ENCODE data around the gene ERC2.
"Not testable (repeated sequence)": the region's sequence is repeated elsewhere in the genome, so short reads cannot be mapped to it uniquely, and the experiment has no call there.

ERC2 gene

DNA sequence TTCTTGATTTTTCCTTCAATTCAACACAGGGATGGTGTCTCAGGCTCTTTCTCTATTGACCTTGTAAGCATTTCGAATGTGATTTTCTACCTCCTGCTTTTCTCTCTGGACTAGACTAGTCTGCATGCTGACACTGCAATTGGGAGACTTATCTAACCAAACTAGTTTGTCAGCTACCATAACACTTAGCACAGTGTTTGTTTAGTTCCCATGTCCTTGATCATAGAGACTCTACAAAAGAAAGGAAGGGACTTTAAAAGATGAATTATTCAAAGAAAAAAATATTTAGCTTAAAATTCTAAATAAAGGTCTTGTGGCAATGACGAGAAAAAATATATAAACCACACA lies 407.0 kb downstream of the ERC2 start:
- DNase-seq (ENCODE audit: low read depth) = no peak

DNA sequence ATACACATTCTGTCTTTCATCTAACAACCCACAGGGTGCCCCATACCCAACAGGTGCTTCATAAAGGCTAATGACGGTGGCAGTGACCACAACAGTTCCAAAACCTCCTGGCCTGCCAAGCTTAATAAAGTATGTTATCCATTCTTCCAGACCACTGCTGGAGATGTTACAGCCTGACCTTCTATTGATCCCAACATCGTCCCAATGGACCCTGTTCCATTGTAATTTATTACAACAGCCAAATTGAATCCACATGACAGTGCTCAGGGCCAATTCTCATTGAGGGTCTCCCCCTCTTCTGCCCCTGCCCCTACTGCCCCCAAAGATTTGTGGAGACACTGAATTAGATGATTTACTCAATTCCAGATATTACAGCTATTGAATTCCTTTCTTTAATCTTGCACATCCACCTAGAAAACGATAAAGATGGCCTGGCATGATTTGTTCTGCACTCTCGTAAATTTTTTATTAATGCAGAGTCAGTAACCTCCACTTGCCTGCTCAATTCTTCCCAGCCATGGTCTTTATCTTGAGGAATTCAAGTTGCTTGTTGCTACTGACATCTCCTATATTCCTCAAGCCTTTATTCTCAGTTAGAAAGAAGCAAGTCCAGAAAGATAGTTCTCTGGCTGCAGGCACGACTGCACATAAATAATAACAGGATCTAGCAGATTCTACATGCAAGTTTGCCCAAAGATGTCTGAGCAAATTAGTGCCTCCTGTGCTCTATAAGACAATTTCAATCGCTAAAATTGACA lies 407.6 kb downstream of the ERC2 start:
- DNase-seq (ENCODE audit: low read depth) = no peak

DNA sequence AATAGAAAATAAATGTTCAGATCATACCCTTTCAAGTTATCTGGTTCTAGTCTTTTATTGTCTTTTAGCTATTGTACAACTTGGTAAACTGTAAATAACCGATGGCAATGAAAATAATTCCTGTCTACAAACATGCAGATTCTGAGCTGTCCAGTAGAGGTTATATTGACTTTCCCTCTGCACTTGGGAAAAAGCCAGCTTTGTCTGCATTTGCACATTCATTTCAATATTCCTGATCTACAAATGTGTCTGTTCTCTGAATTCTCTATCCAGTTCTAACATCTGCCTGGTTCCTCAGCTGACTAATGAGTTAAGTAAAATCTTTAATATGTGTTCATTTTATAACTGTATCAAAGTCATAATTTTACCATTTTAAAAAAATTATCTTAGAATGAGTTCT lies 408.5 kb downstream of the ERC2 start:
- no peak for DNase-seq (ENCODE audit: low read depth)

DNA sequence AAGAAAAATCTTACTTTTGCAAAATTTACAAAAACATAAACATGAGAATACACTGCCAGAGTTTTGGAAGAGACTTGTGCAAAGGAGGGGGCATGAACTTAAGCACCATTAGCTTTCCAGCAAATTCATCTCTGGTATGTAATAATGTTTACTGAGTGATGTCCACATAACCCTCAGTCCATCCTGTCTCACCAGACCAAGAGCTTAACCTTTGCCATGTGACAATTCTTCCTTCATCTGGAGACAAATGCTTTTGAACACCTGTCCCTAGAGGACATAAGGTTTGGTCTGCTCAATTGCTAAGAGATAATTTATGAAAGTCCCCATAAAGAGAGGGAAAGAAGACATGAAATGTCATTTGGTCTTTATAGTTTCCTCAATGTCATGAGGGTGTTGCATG lies 412.3 kb downstream of the ERC2 start:
- DNase-seq (ENCODE audit: low read depth) = no peak

DNA sequence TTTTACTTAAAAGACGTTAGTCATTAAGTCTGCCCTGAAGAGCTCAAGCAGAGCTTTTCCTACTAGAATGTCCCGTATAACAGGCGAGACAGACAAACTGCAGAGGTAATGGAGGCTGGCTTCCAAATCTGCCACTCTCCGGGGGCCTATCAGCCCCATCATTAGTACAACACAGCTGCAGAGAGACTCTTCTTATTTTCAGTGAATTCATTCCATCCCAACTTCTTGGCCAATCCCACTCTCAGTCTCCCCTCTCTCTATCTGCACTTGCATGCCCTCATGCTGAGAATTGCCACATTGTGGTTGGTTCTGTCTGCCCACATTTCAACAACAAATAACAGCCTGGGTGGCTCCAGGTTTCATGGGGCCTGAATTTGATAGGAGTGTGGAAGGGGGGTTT lies 412.7 kb downstream of the ERC2 start:
- no peak for DNase-seq (ENCODE audit: low read depth)

DNA sequence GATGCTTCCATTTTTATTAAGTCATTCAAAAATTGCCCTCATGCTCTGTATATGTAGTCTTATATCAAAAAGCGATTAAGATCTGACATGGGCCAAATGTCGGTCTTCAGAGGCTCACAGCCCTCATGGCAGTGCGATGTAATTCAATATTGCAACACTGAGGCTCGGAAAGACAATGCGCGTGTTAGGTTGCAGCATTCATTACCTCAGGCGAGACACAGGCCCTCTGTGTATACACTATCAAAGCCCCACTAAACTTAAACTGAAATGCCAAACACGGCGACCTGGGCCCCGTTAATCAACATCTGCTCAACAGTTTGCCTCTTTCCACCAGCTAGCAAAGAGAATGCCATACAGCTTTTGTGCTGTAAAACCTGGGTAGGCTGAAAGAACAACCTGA lies 413.4 kb downstream of the ERC2 start:
- DNase-seq (ENCODE audit: low read depth) = no peak

DNA sequence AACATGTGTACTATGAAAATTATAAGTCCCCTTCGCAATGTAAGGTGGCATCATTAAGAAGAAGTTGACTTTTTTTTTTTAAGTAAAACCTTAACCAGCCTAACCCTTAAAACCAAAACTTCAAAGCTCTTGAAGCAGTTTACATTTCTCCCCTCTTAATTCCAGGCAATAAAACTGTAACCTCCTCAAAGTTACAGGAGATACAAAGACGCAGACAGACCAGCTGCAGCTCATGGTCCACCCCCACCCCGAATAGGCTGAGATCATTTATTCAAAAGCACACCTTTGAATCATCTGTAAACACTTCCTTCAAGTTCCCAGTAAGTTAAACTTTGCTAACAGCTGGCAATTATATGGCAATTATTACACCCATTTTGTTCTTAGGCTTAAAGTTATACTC lies 414.5 kb downstream of the ERC2 start:
- no peak for DNase-seq (ENCODE audit: low read depth)

DNA sequence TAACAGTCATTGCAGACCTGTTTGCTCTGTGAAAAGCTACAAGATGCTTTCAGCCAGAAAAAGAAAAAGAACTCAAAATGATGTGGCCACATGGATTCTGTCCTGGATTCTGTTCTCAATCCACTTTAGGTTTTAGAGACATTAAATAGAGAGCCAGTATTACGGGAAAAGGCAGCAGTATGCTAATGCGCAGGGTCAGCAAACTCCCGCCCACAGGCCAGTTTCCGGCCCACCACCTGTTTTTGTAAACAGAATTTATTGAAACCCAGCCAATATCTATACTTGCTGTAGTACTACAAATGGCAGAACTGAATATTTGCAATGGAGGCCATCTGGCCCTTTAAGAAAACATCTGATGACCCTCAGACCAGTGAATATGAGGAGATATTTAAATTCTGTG lies 416.1 kb downstream of the ERC2 start:
- DNase-seq (ENCODE audit: low read depth) = no peak

DNA sequence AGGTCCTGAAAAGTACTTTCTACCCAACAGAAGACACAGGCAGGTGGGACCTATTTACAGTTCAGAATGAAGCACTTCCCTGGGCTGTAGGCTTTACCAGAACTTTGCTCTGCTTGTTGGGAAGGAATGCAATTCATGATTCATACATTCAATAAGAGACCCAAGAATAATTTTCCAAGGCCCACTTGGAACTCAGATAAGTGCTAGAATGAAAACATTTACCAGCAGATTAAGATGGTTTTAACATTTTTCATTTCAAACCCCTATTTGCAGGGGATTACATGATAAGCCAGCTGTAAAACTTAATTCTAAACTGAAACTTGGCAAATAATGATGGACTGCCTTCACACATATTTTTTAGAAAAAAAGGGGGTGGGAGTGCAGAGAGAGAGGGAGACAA lies 417.2 kb downstream of the ERC2 start:
- DNase-seq (ENCODE audit: low read depth) = no peak

DNA sequence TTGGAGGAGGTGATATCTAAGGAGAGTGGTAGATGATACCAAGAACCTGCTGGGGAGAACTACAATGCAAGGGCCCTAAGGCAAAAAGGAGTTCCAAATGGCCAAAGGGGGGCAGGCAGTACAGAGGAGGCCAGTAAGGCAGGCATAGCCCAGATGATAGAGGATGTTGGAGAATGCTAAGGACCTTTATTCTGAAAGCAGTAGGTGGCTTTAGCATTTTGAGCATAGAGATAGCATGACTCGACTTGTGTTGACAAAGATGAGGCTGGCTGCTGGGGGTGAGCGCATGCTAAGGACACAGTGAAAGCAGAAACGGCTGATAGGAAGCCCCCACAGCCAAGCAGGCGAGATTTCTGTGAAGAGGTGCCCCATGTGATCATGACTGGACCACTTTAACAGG lies 419.3 kb downstream of the ERC2 start:
- DNase-seq (ENCODE audit: low read depth) = no peak

DNA sequence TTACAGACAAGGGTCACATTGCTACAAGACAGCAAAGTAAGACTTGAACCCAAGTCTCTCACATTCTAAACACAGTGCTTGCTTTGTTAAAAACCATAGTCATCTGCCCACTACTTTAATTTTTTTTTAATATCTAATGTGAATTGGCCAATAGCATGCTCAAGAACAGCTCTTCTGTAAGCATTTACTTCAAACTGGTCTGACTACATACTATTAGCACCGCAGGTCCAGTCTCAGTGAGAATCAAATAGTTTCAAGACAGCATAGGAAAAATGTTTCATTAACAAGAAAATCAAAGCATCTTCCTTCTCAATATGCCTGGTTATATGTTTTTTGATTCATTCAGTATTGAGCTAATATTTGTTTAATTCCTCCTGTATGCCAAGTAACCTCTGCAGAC lies 419.9 kb downstream of the ERC2 start:
- DNase-seq (ENCODE audit: low read depth) = no peak

DNA sequence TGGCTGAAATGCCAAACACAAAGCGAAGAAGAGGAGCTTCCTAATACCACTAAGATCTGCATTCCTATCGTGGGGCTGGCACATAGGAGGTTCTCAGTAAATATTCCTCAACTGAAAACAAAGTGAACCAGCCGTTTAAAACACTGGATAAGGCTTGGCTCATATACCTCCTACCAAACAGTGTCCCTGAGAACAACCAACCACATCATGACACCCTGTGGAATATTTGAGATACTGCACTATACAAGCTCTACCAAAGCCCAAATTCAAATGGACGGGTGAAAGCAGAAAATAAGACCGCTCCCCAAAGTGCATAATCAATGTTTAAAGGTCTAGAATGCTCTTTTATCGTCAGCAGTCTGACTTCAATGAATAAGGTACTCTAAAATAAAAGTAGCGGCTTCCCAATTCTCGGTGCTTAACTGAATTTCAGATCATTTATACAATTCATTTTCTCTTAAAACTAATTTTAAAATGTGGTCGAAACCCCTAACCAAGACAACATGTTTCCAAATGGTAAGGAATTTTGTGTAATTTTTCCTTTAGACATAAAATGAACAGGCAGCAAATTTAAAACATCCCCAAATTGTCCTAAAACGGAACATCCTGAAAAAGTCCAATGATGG lies 425.8 kb downstream of the ERC2 start:
- no peak for DNase-seq (ENCODE audit: low read depth)

DNA sequence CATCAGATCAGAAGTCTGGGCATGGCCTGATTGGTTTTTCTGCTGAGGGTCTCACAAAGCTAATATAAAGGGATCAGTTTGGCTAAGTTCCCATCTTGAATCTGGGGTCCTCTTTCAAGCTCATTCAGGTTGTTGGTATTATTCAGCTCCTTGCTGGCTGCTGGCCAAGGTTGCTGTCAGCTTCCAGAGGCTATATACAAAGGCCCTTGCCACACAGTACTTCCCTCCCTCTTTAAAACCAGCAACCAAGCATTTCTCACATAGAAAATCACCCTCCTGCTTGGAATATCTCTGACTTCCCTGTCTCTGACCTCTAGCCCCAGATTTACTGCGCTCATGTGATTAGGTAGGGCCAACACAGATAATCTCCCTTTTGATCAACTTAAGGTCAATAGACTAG lies 442.9 kb downstream of the ERC2 start:
- no peak for DNase-seq (ENCODE audit: low read depth)

DNA sequence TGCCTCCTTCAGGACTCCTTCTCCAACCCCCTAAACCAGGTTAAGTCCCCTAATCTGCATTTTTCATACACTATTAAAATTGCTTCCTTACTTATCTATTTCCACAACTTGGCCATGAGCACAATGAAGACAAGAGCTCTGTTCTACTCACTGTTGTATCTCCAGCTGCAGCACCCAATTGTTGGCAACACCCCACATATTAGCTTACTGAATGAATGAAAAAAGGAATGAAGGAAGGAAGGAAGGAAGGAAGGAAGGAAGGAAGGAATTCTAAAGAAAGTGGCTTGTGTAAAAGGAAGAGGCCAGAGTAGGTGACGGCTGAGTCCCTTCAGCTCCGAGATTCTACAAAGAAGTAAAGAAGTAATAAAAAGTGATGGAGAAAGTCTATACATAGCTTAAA lies 444.7 kb downstream of the ERC2 start:
- no peak for DNase-seq (ENCODE audit: low read depth)

DNA sequence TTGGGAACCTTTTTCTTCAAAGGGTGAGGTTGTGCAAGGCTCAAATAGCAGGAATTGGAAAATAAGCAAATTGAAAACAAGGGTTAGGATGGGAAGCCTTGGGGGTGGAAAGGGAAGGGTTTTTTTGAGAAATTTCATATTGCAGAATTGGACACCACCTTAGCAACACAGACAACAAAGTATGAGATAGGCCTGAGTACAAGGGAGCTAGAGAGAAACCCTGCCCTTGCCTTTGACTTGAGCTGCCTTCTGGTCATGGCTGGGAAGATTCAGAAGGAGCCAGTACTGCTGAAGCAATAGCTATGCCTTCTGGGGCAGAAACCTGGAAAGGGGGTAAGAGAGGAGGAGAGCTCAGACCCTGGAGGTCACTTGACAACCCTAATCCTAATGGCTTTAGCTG lies 445.6 kb downstream of the ERC2 start:
- DNase-seq (ENCODE audit: low read depth) = no peak

DNA sequence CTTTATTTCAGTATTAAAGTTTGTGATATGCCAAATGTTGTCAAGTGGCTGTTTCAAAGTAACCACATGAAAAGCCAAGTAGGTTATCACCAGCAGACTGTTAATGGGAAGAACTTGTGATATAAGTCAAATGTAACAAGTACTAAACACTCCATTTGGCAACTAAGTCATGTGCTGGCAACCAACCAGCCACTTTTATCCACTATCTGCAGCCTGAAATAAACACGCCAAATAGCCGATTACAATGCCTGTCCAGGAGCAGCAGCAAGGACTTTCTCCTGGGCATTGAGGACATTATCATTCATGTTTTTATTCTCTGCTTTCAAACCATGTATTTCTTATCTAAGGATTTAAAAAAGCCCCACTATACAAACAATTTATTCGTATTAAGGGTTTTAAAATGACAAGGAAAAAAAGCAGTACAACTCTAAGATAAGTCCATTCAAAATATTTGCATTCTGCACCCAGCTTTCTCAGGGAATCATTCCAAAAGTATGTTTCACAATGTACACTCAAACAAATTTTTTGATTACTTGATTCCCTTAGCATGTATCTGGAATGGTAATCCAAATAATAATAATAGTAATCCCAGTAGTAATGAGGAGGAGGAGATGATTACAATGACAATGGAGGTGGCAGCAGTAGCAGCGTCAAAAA lies 448.6 kb downstream of the ERC2 start:
- no peak for DNase-seq (ENCODE audit: low read depth)

DNA sequence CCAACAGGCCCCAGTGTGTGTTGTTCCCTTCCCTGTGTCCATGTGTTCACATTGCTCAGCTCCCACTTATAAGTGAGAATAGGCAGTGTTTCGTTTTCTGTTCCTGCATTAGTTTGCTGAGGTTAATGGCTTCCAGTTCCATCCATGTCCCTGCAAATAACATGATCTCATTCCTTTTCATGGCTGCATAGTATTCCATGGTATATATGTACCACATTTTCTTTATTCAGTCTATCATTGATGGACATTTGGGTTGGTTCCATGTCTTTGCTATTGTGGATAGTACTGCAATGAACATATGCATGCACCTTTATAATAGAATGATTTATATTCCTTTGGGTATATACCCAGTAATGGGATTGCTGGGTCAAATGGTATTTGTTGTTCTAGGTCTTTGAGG lies 452.9 kb downstream of the ERC2 start:
- not testable (repeated sequence) for DNase-seq (ENCODE audit: low read depth)

DNA sequence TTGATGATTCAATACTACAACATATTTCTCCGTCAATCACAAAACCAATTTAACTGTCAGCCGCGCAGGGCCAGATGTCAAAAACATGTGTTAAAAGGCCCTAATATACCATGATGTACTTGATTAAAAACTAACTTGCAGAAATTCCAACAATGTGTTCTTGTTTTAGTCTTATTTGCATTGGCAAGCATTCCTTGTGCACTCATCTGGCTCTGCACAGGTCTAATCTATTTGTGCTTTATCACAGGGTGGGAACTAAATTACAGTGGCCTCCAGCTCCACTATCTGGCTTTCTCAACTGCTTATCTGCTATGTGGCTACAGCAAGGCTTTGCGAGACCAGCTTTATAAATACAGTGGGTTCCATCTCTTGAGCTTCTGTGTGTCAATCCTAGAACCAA lies 455.5 kb downstream of the ERC2 start:
- no peak for DNase-seq (ENCODE audit: low read depth)

DNA sequence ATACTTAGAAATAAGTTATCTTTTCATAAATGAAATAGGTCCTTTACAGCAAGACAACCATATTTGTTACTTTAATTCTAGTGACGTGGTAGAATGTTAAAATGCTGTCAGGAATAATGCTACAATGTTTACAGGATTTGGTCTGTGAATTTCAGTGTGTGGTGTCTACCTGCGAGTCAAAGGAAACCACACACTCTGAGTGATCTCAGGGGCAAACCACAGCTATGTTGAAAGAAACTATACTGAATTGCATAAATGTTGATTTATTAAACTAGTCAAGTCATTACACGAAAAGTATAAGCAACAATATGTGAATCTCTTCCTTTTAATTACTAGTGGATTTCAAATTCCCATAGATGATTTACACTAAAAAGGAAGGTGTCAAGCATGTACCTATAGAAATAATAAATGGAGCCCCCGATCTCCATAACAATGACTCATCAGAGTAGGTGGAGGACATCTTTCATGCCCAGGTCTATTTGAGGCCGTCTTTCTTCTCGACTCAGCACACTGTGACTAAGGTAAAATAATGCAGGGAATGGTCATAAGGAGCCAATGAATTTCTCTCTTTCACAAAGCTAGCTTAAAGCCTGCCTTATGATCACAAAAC lies 463.0 kb downstream of the ERC2 start:
- DNase-seq (ENCODE audit: low read depth) = no peak

DNA sequence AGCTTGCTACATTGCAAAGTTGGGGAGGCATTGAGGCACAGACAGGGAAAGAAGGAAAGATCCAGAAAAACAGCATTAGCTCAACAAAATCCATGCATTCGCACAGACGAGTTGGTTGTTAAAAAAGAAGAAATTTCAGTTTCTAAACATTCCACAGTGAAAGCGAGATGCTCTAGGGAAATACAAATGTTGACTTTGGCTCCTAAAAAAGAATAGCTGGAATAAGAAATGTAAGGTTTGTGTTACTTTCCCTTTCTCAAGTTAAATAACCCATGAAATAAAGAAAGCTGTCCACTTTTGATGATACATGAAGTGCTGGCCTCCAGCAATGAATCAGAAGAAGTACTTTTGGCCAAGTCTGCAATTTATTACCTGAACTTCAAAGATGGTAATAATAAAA lies 465.1 kb downstream of the ERC2 start:
- no peak for DNase-seq (ENCODE audit: low read depth)

DNA sequence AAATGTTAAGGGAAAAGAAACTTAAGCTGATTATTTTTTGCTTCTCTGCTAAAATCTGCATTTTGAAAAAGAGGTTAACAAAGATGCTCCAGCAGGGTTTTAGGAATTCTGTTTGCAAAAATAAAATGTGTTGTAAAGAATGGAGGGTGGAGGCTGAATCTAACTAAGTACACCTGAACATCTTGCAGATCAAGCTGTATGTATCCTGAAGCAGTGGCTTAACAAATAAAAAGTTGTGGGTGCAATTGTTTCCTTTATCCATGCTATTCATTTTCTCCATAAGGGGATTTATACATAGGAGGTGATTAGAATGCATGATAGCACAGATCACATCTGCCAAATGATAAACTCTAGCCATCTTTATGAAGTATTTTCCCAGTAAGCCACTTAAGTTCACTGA lies 466.3 kb downstream of the ERC2 start:
- no peak for DNase-seq (ENCODE audit: low read depth)

DNA sequence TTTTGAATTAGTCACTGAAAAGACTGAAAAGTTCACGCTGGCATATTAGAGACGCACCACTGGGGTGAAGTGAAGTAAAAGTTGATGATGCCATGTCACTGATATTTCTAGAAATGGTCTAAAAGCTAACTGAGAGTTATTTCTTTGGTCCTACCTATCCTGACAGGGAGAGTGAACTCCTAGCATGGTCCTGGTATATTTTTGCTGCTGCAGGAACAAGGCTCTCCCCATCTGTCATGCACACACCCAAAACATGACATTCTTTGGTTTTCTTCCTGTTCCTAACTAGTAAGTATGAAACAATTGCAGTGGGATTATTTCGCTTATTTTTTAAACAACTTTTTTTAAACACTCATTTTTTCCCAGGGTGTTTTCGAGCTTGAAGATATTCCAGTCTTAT lies 466.7 kb downstream of the ERC2 start:
- DNase-seq (ENCODE audit: low read depth) = no peak

DNA sequence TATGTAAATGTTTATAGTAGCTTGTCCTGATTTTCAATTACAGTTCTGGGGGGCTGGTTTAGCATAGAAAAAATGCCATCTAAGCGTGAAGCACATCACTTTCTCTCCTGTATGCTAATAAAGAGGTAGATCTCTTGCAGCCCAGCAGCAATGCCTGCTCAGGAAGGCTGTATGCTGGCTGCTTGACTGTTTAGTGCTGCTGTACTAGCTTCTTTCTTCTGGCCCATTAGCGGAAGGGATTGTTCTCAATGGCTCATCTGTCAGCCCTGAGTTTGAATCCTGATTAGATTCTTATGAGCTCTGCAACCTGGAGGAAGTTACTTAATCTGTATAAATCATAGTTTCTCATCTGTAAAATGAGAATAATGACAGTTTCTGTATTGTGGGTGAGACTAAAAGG lies 478.9 kb downstream of the ERC2 start:
- no peak for DNase-seq (ENCODE audit: low read depth)

Measured in stimulated activated CD8-positive, alpha-beta memory T cell treated with anti-CD3 and anti-CD28 coated beads, Interleukin-15, amount 100 ng/mL, for 24 hours (primary cell).